A172 (cell line): ENCODE data around the gene RXRB. TPM values are rescaled to one million over a fixed set of nuclear protein-coding genes. Genes with fewer than 3 reads are reported as not detected.
"Not testable (repeated sequence)": the region's sequence is repeated elsewhere in the genome, so short reads cannot be mapped to it uniquely, and the experiment has no call there.

Experiments
- DNase-seq: peaks from one replicate; pipeline ENCODE4 v3.0.0-alpha.2; 2015; ENCODE audit warnings: low spot score
- total RNA-seq: library from RNA; depleted of rRNA; stranded (reverse); fragments of >200 nt; shearing (Covaris generic); gene quantifications from 2 replicates; pipeline ENCODE4 v1.2.3, GENCODE V29; 2014; rRNA removed

Gene RXRB
- 14.1 and 20.4 TPM in 2 replicates for total RNA-seq

DNA sequence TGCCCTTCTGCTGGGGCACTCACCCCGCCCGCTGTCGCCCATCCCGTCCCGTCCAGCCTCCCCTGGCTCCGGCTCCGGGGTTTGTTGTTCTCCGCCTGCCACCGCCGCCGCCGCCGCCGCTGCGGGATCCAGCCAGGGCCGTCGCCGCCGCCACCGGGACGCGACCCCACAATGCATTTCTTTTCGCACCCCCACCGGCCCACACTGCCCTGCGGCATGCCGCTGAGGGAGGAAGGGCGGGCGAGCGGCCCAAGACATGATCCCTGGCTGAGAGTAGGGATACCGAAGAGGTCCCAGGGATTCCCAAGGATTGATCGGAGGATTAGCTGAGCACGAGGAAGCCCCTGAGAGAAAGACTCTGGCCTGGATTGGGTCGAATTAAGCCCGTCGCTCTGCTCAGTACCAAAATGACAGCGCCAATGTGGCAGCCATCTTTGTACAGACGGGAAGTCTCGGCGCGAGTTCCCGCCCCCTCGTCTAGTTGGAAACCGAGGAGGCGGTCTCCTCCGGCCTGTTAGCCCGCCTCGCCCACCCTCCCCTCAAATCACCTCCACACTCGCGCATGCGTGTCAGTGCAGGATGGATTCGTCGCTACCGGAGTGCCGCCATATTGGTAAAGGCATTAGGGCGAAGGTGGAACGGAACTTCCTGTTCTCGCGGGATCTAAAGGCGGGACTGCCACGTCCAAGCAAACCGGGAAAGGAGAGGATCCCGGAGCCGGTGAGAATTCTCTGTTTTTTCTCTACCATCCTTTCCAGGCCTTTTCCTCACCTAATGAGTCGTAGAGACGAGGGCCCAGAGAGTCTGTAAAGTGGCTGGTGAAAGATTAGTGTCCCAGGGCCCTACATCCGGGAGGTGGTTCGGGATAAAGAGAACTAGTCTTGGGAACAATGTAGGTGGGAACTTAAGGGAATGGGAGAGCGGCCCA, at the start of gene RXRB, which contains the start of gene SLC39A7:
Gene RXRB, minus strand, starts transcription at position 447 of the 928 bp plus-strand sequence. Its CDS starts 189 bp downstream, at position 258.
Gene SLC39A7, plus strand, starts transcription at position 649 of the 928 bp plus-strand sequence. CDS start 379 bp downstream, outside the sequence.
- peak; percentile 98 for DNase-seq

DNA sequence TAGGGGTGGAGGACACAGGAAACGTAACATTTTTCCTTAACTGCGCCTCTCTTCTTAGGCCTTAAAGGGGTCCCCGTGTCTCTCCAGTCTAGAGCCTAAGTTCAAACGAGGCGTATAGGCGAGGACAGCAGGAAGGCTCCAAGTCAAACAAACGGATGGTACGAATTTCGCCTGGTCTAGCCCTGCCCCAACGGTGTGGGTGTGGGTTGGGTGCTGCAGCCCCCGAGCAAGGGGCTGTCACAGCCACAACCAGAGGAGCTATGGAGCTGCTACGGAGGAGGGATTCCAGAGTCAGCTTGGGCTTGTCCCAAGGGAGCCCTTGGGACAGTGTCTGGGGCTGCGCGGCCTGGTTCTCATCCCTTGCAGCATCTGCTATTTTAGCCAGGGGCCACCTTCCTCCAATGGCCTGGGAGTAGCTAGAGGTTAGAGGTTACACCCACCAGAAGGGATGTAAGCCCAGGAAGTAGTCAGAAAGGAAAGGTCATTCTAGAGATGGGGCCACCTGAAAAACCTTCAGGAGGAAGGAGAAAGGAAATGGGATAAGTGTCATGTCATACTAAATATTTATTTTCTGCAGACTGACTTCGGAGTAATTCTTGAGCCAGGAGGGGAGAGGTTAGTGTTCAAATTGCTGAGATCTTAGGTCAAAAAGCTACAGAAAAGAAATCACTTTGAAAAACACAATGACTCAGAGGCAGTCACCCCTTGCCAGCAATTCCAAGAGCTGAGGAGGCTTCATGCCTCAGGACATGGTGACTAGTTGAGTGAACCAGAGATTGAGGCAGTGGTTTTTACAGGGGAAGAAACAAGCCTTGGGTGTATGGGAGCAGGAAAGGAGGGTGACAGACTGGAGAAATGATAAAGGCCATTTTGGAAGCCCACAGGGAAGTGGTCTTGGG, 49.5 kb upstream of the RXRB start:
- DNase-seq, result peak; percentile 60

DNA sequence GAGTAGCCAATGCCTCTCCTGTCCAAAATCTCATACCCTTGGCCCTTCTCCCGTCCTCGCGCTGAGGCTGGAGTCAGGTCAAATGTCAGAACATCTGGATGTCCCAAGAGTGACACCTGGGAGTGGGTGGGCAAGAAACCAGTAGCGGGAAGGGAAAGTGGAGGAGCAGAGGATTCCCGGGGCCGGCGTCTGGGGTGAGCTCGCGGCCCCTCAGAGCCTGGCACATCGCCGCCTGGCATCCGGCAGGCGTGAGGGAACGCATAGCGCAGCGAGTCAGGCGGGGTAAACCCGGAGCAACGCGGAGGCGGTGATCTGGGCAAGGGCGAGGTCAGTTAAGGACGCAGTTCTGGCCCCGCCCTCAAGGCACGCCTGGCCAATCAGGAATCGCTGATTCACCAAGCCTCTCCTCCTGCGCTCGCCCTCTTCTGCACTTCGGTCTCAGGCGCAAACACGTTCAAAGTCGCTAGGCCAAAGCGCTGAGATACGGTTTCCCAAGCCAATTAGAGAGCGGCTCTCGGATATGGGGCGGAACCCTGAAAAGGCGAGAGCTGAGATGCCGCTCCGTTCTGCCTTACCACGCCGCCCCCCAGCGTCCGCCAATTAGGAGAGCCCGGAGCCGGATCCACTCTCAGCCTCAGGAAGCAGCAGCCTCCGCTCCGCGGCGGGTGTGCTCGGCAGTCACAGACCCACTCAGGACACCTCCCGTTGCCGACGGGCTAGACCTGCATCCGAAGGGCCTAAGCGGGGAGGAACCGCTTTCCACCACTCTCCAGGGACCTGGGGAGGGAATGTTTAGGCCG, 48.7 kb upstream of the RXRB start:
- peak; percentile 97 for DNase-seq

DNA sequence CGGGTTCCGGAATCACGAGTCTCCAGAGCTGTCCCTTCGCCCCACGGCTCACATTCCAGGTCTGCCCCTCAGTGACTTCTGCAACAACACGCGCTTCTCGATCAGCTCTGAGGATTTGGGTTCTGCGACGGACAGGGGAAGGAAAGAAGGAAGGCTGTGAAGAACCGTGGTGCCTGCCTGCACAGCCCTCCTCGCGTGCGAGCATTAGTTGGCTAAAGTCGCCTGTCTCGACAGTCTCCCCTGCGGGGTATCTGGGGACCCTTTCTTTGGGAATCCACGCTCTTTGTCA, 48.1 kb upstream of the RXRB start:
- no peak for DNase-seq

DNA sequence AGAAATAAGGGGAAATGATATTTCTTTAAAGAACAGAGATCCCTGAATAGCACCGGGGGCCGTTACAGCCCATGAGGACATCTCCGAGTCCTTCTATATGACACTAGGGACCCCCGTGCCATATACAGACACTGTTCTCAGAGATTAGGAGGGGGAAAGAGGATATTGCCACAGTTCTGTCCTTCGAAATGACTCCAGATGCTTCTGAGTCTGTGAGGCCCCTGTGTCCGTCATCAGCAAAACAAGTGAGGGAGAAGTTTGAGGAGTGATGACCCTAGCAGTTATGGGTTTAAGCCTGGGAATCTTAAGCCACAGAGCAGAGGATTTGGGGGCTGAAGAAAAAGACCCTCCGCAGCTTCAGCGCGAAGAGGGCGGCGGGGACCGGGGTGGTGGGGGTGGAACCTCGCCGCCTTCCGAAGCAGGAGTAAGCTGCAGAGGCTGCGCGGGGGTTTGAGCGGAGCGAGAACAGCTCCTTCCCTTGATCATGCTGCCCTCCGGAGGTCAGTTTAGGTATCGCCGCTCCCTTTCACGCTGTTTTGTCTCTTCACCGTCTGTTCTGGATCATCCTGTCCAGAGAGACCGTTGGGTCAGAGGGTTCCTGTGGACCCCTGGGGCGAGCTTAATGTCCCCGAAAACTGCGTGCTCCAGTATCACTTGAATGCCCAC, 47.6 kb upstream of the RXRB start:
- DNase-seq, result peak; percentile 87

DNA sequence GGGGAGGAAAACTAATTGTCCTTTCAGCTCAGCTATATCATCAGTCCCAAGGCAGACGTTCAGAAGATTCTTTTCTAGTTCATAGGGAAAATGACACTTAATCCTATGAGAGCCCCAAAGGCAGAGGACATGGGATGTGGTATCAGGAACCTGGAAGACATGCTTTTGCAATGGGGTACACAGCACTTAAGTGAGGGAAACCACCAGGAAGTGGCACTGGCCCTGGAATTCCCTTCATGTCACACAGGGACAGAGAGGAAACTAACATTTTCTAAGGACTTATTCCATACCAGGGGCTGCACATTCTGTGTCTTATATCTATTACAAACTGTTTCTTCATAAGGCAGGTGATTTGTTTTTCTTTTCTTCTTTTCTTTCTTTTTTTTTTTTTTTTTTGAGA, 43.0 kb upstream of the RXRB start:
- no peak for DNase-seq

DNA sequence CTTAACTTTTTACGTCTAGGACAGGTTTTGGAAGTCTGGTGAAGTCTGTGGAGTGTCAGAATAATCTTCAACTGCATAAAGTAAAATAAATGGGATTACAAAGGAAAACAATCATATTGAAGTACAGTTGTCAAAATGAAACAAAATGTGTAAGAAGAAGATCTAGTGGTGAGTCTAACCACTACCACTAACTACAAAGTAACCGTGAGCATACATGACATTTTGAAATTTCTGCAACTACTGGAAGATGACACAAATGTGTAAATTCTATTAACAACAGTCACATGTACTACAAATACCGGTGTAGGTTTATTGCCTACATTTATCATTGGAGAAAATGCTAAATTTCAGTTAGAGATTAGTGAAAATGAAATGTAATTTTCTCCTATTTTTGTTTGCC, 41.5 kb upstream of the RXRB start:
- DNase-seq, result no peak

DNA sequence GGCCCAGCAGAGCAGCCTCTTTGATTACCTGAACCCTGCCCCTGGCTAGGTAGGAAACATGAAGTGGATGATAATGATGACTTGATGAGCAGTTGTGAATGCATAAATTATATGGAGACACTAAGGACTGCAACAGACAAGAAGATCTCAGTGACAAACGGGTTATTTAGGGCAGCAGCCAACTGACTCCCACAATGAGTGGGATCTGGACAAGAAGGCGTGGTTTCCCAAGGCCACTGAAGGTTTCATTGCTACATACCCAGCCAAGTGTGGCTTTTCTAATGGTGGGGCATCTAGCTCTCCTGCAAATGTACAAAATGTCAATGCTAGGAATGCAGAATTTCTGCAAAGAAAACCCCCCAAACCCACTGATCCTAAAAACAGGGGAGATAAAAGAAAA, 37.3 kb upstream of the RXRB start:
- DNase-seq, result no peak

DNA sequence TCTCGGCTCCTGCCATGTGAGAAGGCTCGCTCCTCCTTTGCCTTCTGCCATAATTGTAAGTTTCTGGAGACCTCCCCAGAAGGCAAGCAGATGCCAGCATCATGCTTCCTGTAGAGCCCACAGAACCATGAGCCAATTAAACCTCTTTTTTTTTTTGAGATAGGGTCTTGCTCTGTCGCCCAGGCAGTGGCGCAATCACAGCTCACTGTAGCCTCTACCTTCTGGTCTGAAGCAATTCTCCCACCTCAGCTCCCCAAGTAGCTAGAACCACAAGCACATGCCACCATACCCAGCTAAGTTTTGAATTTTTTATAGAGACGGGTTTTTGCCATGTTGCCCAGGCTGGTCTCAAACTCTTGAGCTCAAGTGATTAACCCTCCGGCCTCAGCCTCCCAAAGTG, 36.4 kb upstream of the RXRB start:
- no peak for DNase-seq

DNA sequence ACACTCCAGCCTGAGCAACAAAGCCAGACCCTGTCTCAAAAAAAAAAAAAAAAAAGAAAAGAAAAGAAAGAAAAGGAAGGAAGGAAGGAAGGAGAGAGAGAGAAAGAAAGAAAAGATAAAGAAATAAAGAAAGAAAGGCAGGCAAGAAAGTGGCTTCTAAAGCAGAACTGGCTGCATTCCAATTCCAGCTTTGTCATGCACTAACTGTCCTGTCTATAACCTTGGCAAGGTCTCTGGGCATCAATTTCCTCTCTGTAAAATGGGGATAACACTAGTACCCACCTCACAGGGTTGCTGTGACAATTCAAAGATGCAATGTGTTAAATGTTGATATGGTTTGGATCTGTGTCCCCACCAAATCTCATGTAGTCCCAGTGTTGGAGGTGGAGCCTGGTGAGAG, 35.9 kb upstream of the RXRB start:
- no peak for DNase-seq

DNA sequence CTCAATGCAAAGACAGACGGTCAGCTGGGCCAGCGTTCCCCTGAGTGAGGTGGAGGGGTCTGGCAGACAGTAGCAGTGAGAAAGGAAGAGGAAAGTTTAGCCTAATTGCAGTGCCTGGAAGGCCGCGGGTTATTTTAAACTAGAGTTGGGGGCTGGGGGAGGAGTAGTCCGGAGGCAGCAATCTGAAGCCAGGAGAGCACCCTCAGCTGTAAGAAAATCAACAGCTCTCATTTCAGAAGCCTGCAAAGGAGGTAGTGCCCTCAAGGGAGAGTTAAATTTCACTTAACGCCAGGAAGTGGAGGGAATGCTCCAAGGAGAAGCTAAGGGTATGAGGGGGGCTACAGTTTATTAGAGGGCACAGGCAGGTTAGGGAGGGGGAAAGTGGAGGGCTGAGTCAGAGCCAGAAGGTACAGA, 34.8 kb upstream of the RXRB start:
- DNase-seq, result no peak

DNA sequence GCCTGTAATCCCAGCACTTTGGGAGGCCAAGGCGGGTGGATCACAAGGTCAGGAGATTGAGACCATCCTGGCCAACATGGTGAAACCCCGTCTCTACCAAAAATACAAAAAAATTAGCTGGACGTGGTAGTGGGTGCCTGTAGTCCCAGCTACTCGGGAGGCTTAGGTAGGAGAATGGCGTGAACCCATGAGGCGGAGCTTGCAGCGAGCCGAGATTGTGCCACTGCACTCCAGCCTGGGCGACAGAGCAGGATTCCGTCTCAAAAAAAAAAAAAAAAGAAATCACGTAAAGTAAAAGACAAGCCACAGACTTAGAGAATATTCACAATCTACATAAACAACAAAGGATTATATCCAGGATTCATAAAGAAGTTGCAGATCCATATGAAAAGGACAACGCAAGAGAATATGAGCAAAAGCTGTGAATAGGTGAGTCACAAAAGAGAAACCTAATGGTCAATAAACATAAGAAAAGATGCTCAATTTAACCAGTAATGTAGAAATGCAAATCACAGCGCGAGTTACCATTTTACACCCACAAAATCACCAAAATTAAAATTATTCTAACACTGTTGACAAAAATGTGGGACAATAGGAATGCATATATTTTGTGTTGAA, 26.1 kb upstream of the RXRB start:
- DNase-seq, result not testable (repeated sequence)

DNA sequence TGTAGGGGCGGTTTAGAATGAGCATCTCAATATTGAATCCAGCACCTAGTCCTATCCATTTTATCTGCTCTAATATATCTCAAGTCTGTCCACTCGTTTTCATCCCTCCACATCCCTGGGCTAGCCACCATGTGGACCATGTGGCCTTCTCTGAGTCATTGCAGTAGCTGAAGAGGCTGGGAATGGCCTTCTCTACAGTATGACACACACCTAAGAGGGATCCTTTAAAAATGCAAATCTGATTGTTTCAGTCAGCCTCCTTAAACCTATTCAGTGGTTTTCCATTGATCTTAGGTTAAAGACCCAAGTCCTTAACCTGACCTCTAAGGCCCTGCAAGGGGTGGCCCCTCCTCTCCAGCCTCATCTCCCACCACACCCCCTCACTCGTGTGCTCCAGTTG, 17.2 kb upstream of the RXRB start:
- no peak for DNase-seq

DNA sequence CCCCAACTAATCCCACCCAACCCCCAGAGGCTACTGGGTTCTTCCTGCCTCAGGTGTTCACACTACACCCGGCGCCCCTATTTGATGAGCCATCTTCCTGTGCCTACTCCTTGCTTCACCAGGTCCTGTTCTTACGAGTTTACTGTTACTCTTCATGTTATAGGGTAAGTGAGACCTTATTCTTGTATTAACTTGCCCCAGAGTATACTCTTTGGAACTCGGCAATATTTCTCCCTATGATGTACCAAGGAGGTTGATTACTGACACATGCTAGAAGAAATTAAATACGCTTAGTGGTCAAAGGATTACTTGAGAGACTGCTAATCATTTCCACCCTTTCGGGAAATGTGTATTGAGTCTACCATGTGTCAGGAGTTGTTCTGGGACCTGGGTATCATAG, 16.8 kb upstream of the RXRB start:
- no peak for DNase-seq

DNA sequence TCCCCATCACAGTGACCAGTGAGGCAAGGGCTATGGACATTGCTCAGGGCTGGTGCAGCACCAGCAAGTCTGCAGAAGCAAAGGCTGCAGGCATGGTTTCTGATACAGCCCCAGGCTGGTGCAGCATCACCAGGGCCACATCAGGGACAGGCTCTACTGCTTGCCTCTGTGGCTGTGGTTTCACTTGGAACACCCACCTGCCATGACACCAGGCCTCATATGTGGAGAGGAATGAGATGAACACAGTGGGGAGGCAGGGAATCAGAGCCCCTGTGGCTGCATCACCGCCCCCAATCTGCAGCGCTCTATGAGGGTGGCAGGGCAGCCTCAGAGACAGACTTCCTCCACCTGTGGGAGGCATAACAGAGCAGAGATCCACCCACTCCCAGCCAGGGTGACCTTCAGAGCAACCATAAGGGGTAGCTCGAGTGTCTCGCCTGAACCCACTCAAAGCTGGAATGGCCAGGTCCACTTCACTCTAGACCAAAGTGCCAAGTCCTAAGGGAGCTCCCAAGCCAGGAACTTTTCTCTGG, 15.7 kb upstream of the RXRB start:
- DNase-seq, result no peak

DNA sequence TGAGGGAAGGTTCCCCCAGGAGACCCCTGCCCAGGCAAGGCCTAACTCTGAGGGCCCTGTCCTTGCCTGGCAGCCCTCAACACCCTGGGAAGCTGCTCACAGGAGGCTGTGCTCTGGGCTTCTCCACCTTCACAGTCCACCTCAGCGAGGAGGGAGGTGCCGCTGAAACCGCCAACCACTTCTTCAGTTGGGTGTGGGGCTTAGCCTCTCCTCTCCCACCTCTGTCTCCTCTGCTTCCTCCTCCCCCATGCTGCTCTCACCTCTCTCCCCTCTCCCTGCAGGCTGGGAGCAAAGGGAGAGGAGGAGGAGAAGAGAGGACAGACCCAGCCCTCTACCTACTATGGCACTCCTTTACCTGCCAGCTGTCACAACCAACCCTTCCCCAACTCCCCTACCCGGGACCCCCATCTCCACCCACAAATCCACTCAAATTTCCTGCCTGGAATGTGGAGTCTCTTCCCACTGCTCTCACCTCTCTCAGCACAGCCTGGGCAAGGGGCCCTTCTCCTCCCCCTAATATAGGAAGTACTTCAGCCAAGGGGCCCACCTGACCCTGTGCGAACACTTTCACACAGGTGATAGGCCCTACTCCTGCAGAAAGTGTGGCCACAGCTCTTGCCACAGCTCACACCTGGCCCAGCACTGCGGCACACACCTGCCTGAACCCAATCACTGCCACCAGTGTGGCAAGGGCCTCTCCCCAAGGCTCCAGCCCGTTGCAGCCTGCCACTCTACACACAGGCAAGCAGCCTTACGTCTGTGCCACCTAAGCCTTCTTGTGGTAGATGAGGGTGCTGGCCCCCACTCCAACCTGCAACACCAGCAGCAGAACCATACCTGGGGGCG, 15.0 kb upstream of the RXRB start:
- no peak for DNase-seq

DNA sequence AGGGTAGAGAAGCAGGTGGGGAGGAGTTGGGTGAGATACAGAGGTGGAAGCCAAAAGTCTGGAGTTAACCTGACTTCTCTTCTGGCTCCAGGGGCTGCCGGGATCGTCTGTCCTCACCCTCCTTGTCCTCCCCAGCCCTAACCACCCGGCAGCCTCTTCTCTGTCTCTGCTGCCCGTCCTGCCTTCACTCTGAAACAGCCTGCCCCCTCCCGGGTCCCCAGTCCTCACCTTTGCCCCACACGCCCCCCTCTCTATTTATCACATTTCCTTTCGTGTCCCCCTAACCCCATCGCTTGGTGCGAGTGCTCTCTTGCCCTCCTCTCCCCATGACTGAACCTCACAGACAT, 13.5 kb upstream of the RXRB start:
- DNase-seq, result no peak

DNA sequence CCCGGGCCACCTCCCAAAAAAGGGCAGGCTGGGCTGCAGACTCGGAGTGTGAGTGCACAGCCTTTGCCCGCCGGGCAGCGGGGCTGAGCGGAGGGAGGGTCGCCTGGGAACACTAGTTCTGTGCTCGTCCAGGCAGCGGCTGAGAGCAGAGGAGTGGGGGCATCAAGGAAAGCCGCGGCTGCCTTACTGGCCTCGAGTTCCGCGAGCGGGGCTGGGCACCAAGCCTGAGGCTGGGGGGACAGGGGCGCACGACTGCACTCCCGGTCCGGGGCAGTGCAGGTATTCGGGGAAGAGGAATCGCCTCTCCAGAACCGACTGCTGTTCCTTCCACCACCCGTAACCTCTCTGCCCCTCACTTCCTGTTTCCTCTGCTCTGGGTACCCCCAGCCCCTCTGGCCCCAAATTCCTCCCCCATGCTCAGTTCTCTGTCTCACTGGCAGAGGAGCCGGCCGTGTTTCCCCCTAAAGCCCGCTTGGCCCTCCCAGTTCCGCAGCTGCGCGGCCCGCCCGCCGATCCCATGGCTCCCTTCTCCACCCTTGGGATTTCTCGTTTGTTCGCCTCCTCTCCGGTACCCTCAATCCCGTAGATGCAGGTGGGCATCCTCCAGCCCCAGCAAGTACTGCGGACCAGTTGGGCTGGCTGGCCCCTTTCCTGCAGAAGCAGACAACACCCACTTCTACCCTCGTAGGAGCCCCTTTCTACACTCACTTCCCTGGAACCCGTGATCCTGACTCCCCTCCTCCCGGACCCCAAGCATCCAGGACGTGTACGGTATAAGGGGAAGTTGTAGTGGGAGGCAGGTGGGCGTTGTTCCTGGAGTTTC, 12.9 kb upstream of the RXRB start:
- DNase-seq, result no peak

DNA sequence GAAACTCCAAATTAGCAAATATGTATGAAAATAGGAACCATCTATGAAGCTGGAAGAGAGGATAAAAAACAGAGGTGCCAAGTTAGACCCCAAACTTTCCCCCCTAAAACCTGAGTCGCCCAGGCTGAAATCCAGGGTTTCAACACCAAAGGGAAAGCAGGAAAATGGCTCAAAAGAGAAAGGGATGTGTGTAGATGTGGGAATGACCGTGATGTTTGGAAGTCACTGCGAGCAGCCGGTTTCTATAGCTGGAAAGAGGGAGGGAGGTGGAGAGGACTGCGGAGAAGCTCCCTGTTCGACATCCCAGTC, 12.3 kb upstream of the RXRB start:
- DNase-seq, result no peak
